CD14-positive monocyte (primary cell): ENCODE data around the gene IMPACT. TPM values are rescaled to one million over a fixed set of nuclear protein-coding genes. Genes with fewer than 3 reads are reported as not detected.

ENCODE experiments used
- DNase-seq, 3 donors: peaks; one replicate each; pipeline ENCODE4 v3.0.0-alpha.2; 2011 to 2022
- H2AFZ ChIP-seq: 2 replicates; pipeline ENCODE4 v1.6.0; 2012; ENCODE audit warnings: mild to moderate bottlenecking, low read depth, low read length, inconsistent platforms; ENCODE audit not compliant: insufficient read depth, poor library complexity, severe bottlenecking
- H3K27ac ChIP-seq, 2 donors: 1 replicate in 1 of 2; 2 replicates in 1 of 2; pipeline ENCODE4 v1.5.1; 2012 to 2013; ENCODE audit warnings: low read length in 2 of 2, control low read depth in 1 of 2, inconsistent platforms in 1 of 2, low read depth in 1 of 2, mild to moderate bottlenecking in 1 of 2
- H3K27me3 ChIP-seq, 2 donors: one replicate each; pipeline versions ENCODE4 v1.6.0 to v1.6.1; 2011 to 2013; ENCODE audit warnings: low read length in 2 of 2; ENCODE audit not compliant: control insufficient read depth in 2 of 2, insufficient read depth in 2 of 2
- H3K36me3 ChIP-seq, 2 donors: replicated peaks in 1 of 2; 1 replicate in 1 of 2; 2 replicates in 1 of 2; pipeline versions ENCODE4 v1.5.1 to v1.6.1; 2012 to 2013; ENCODE audit warnings: low read length in 2 of 2, control low read depth in 1 of 2, inconsistent platforms in 1 of 2, mild to moderate bottlenecking in 1 of 2; ENCODE audit not compliant: insufficient read depth in 2 of 2, control insufficient read depth in 1 of 2
- H3K4me1 ChIP-seq, 2 donors: 1 replicate in 1 of 2; 2 replicates in 1 of 2; pipeline versions ENCODE4 v1.5.1 to v1.6.1; 2012 to 2013; ENCODE audit warnings: low read length in 2 of 2, control low read depth in 1 of 2, inconsistent platforms in 1 of 2, mild to moderate bottlenecking in 1 of 2, moderate library complexity in 1 of 2; ENCODE audit not compliant: insufficient read depth in 2 of 2, control insufficient read depth in 1 of 2
- H3K4me2 ChIP-seq: replicated peaks from 2 replicates; pipeline ENCODE3; 2012; ENCODE audit warnings: low read length, moderate library complexity, mild to moderate bottlenecking; ENCODE audit not compliant: poor library complexity, severe bottlenecking; ENCODE audit errors: extremely low read depth
- H3K4me3 ChIP-seq, 3 experiments: fragments of 200-600 bp in 1 of 3; sonication (generic) in 1 of 3; replicated peaks in 1 of 3; 1 replicate in 2 of 3; 2 replicates in 1 of 3; pipeline ENCODE4 v1.5.1; 2011 to 2013; ENCODE audit warnings: low read length in 3 of 3, mild to moderate bottlenecking in 3 of 3, control low read depth in 2 of 3, low read depth in 2 of 3, inconsistent platforms in 1 of 3, moderate library complexity in 1 of 3
- H3K79me2 ChIP-seq: 2 replicates; pipeline ENCODE4 v1.6.0; 2012; ENCODE audit warnings: mild to moderate bottlenecking, control low read depth, inconsistent platforms, low read length, moderate library complexity; ENCODE audit not compliant: insufficient read depth
- H3K9ac ChIP-seq: 2 replicates; pipeline ENCODE4 v1.6.0; 2017; ENCODE audit warnings: low read length, mild to moderate bottlenecking; ENCODE audit not compliant: insufficient read depth, poor library complexity, severe bottlenecking
- H3K9me3 ChIP-seq, 2 donors: replicated peaks in 1 of 2; 1 replicate in 1 of 2; 2 replicates in 1 of 2; pipeline versions ENCODE4 v1.5.1 to v1.6.1; 2012 to 2013; ENCODE audit warnings: low read length in 2 of 2, control low read depth in 1 of 2; ENCODE audit not compliant: control insufficient read depth in 1 of 2, insufficient read depth in 1 of 2
- H4K20me1 ChIP-seq: 2 replicates; pipeline ENCODE4 v1.6.0; 2012; ENCODE audit warnings: mild to moderate bottlenecking, low read length, control low read depth, moderate library complexity; ENCODE audit not compliant: insufficient read depth
- H3K27ac Mint-ChIP-seq, 7 donors: one replicate each; pipeline ENCODE4 v1.8.0; 2020; ENCODE audit warnings: mild to moderate bottlenecking in 7 of 7, mixed read lengths in 7 of 7, moderate library complexity in 6 of 7, inconsistent platforms in 2 of 7
- H3K27me3 Mint-ChIP-seq, 3 donors: one replicate each; pipeline ENCODE4 v1.8.0; 2021 to 2022; ENCODE audit warnings: low read depth in 3 of 3, mild to moderate bottlenecking in 3 of 3, mixed read lengths in 3 of 3, moderate library complexity in 3 of 3, inconsistent platforms in 1 of 3
- H3K36me3 Mint-ChIP-seq, 2 donors: one replicate each; pipeline ENCODE4 v1.8.0; 2020; ENCODE audit warnings: mixed read lengths in 2 of 2, inconsistent platforms in 1 of 2, mild to moderate bottlenecking in 1 of 2
- H3K4me1 Mint-ChIP-seq: one replicate; pipeline ENCODE4 v1.8.0; 2020; ENCODE audit warnings: mild to moderate bottlenecking, mixed read lengths
- H3K4me3 Mint-ChIP-seq, 2 donors: one replicate each; pipeline ENCODE4 v1.8.0; 2020; ENCODE audit warnings: mild to moderate bottlenecking in 2 of 2, mixed read lengths in 2 of 2, moderate library complexity in 1 of 2
- H3K9me3 Mint-ChIP-seq, 7 donors: one replicate each; pipeline ENCODE4 v1.8.0; 2020 to 2022; ENCODE audit warnings: mixed read lengths in 7 of 7, mild to moderate bottlenecking in 6 of 7, moderate library complexity in 6 of 7, inconsistent platforms in 2 of 7
- WGBS: methylation state at CpG from one replicate; pipeline ENCODE4 v1.1.5; 2013; ENCODE audit warnings: missing lambda C conversion rate; ENCODE audit not compliant: insufficient coverage; 5-methylcytosine and 5-hydroxymethylcytosine counted together
- intact Hi-C, 2 donors: fragments of 100-400 bp; cut with micrococcal nuclease; formaldehyde crosslinking; loops; one replicate each; pipeline versions ENCODE4 v1.15.0 to v1.15.1; 2023
- polyA plus RNA-seq, 3 donors: library from polyadenylated mRNA; depleted of rRNA in 1 of 3; unstranded in 2 of 3; stranded (reverse) in 1 of 3; fragments of 300-500 nt in 2 of 3; fragments of >200 nt in 1 of 3; fragmentation: Illumina TruSeq in 2 of 3; gene quantifications; 1 replicate in 2 of 3; 2 replicates in 1 of 3; pipeline ENCODE4 v1.2.3, GENCODE V29; 2012 to 2021
- TF ChIP-seq, protein P1 (sequence below): fragments of 200-600 bp; IDR thresholded peaks from one replicate; pipeline ENCODE4 v1.8.0; 2022; ENCODE audit warnings: antibody characterized with exemption, mild to moderate bottlenecking

IMPACT gene
- polyA plus RNA-seq, 3 donors = 8.9 to 19.7 (median 15.8) TPM

DNA sequence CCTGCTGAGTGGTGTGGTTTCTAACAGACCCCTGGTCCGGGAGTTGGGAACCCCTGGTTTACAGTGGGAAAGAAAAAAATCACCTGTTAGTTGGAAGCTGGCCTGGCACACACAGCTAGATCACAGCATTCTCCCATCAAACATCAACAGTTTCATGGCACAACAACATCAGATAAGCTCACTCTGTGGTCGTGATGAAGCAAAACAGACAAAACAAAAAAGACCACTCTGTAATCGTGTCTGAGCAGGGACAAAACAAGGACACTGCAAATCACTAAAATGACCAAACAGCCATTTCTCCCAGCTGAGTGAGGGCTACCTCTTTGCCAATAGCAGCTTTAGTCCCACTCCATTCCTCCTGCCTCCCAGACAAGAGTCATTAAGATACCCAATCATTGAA lies 9.0 kb upstream of the IMPACT start:
- H3K27ac Mint-ChIP-seq = no peak overlapping the region
- no peak for DNase-seq
- intact Hi-C loops = no loop called here
- Histone ChIP-seq H3K4me3 (no peak overlapping the region), H3K4me2 (no peak overlapping the region), H3K27me3 (no peaks in the 10 kb centered on the region), H3K79me2 (no peaks in the 10 kb centered on the region), H3K27ac (no peak overlapping the region), H3K4me1 (no peaks in the 10 kb centered on the region), H4K20me1 (no peaks in the 10 kb centered on the region), H2AFZ (no peak overlapping the region), H3K36me3 (no peaks in the 10 kb centered on the region), H3K9ac (no peak overlapping the region), H3K9me3 (no peaks in the 10 kb centered on the region)
- 83% methylated on average over 1 of the region's 3 CpGs for WGBS
- H3K27me3 Mint-ChIP-seq = peaks cover 4 to 6% (median 5%) of the 10 kb centered on the region in 3 donors
- TF ChIP-seq, protein P1, sequence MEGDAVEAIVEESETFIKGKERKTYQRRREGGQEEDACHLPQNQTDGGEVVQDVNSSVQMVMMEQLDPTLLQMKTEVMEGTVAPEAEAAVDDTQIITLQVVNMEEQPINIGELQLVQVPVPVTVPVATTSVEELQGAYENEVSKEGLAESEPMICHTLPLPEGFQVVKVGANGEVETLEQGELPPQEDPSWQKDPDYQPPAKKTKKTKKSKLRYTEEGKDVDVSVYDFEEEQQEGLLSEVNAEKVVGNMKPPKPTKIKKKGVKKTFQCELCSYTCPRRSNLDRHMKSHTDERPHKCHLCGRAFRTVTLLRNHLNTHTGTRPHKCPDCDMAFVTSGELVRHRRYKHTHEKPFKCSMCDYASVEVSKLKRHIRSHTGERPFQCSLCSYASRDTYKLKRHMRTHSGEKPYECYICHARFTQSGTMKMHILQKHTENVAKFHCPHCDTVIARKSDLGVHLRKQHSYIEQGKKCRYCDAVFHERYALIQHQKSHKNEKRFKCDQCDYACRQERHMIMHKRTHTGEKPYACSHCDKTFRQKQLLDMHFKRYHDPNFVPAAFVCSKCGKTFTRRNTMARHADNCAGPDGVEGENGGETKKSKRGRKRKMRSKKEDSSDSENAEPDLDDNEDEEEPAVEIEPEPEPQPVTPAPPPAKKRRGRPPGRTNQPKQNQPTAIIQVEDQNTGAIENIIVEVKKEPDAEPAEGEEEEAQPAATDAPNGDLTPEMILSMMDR = no peak
- no peaks in the 10 kb centered on the region for H3K9me3 Mint-ChIP-seq
- no peaks in the 10 kb centered on the region for H3K36me3 Mint-ChIP-seq
- H3K4me1 Mint-ChIP-seq = no peaks in the 10 kb centered on the region
- no peak overlapping the region for H3K4me3 Mint-ChIP-seq

DNA sequence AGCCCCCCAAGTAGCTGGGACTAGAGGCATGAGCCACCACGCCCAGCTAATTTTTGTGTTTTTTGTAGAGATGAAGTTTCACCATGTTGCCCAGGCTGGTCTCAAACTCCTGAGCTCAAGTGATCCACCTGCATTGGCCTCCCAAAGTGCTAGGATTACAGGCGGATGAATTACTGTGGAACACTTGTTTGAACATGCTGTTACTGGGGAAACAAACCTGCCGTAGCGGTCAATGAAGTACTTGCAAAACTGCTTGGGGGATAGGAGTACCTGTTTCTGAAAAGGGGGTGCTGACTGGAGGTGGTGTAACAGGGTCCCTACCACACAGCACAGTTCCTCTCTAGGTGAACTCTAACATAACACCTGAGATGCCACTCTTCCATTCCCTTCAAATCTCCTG lies 5.9 kb upstream of the IMPACT start:
- H3K4me1 ChIP-seq = no peaks in the 10 kb centered on the region
- H3K36me3 ChIP-seq = no peaks in the 10 kb centered on the region
- H3K27ac ChIP-seq = no peak overlapping the region
- 90% methylated on average over 2 of the region's 4 CpGs for WGBS
- DNase-seq = no peak
- no peaks in the 10 kb centered on the region for H3K79me2 ChIP-seq
- no peaks in the 10 kb centered on the region for H3K4me1 Mint-ChIP-seq
- peaks cover 0 to under 1% of the 10 kb centered on the region in 2 donors for H3K36me3 Mint-ChIP-seq
- TF ChIP-seq, protein P1 = no peak
- no peak overlapping the region for H2AFZ ChIP-seq
- H3K4me3 Mint-ChIP-seq = no peak overlapping the region
- no peak overlapping the region for H3K4me3 ChIP-seq
- H3K9ac ChIP-seq = no peak overlapping the region
- peaks cover 2 to 10% of the 10 kb centered on the region in 2 donors for H3K27me3 ChIP-seq
- peaks cover 0 to 3% (median 1%) of the 10 kb centered on the region in 7 donors for H3K9me3 Mint-ChIP-seq
- intact Hi-C loops = no loop called here
- H3K9me3 ChIP-seq = no peaks in the 10 kb centered on the region
- H4K20me1 ChIP-seq = no peaks in the 10 kb centered on the region
- H3K4me2 ChIP-seq = no peak overlapping the region
- no peak overlapping the region for H3K27ac Mint-ChIP-seq
- peaks cover 11 to 14% (median 12%) of the 10 kb centered on the region in 3 donors for H3K27me3 Mint-ChIP-seq
